ENCODE data around the gene KIF26A. TPM values are rescaled to one million over a fixed set of nuclear protein-coding genes. Genes with fewer than 3 reads are reported as not detected.

The KIF26A gene
- total and polyA plus RNA-seq, 2 of the 4 experiments (the other 2 are of a cell fraction): not detected

DNA sequence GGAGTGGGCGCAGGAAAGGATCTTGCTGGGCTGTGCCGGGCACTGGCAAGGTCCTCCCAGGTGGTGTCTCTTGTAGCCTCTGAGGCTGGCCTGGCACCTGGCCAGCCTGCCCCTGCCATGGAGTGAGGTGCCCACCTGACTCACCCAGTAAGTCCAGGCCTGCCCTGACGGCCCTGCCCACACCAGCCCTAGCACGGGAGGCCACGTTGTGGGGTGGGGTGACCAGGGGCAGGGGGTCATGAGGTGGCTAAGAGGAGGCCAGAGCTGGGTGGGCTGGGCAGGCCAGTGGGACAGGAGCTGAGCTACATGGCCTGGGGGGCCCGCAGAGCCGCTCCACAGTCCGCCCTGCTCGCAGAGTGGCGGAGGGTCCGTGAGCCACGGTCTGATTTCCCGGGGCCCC is 45.4 kb downstream of the KIF26A start:
- no peak overlapping the region for H2BK120ac ChIP-seq (ENCODE audit: low read depth, low read length)
- H3K9ac ChIP-seq (ENCODE audit: low read depth, low read length): no peak overlapping the region
- H3K27ac ChIP-seq (ENCODE audit: insufficient read depth, low read length): no peak overlapping the region
- POLR2A ChIA-PET (ENCODE audit: unreplicated experiment): no interaction called here
- no peak overlapping the region for H2BK20ac ChIP-seq (ENCODE audit: low read depth, low read length)
- no peak for ATAC-seq (ENCODE audit: low read depth)
- no peak overlapping the region for H3K4me3 ChIP-seq (ENCODE audit: insufficient read depth, low read depth, low read length)
- no peak overlapping the region for H3K4me2 ChIP-seq (ENCODE audit: low read depth, low read length)
- no peak overlapping the region for H4K5ac ChIP-seq (ENCODE audit: low read depth, low read length)
- no TSS peak for BruUV-seq (replicated peaks)
- no peak for TF ChIP-seq FOS (IDR thresholded peaks at IDR 0.05; ENCODE audit: low read depth, low read length)
- no peak overlapping the region for H3K23ac ChIP-seq (ENCODE audit: low read depth, low read length)
- H2AK5ac ChIP-seq (ENCODE audit: low read depth, low read length): no peak overlapping the region
- 70% methylated on average over 4 of the region's 13 CpGs; no CpG with 5 or more reads in 1 of the 2 experiments for WGBS, 2 experiments (ENCODE audit: extremely low coverage in 2 of 2, insufficient read length in 1 of 2)
- H2BK15ac ChIP-seq (ENCODE audit: low read depth, low read length): no peak overlapping the region
- no peak overlapping the region for H2BK5ac ChIP-seq (ENCODE audit: low read depth, low read length, poor library complexity, severe bottlenecking)
- no peaks in the 10 kb centered on the region for H3K9me1 ChIP-seq (ENCODE audit: insufficient read depth, low read length)
- no peaks in the 10 kb centered on the region for H4K20me1 ChIP-seq (ENCODE audit: insufficient read depth, low read length)
- no peak overlapping the region for H3K4ac ChIP-seq (ENCODE audit: low read depth, low read length)
- H3K18ac ChIP-seq (ENCODE audit: low read depth, low read length): no peak overlapping the region
- no peaks in the 10 kb centered on the region for H3K4me1 ChIP-seq (ENCODE audit: control insufficient read depth, insufficient read depth, low read length)
- H3K56ac ChIP-seq (ENCODE audit: extremely low read depth, insufficient read depth, low read length): no peak overlapping the region
- H2AK9ac ChIP-seq (replicated peaks; ENCODE audit: low read depth, low read length, poor library complexity): no peak overlapping the region
- H3K36me3 ChIP-seq (ENCODE audit: control insufficient read depth, insufficient read depth, low read length): no peaks in the 10 kb centered on the region
- DNase-seq: no peak
- H3K9me3 ChIP-seq (ENCODE audit: control insufficient read depth, insufficient read depth, low read length): peaks cover 9% of the 10 kb centered on the region; the same call in 1 of the 2 replicates
- no peak overlapping the region for H3K14ac ChIP-seq (replicated peaks; ENCODE audit: low read depth, low read length)
- no peaks in the 10 kb centered on the region for H3K27me3 ChIP-seq (ENCODE audit: control insufficient read depth, insufficient read depth, low read length)
- intact Hi-C loops (cut with micrococcal nuclease): no loop called here
- H4K8ac ChIP-seq (ENCODE audit: low read depth in 2 of 2, low read length in 2 of 2): no peak overlapping the region
- CTCF ChIA-PET: no interaction called here
- in situ Hi-C loops (cut with MboI; ENCODE audit: low sequenced_read_pairs): no loop called here
- H2AFZ ChIP-seq (replicated peaks; ENCODE audit: low read length, poor library complexity): no peak overlapping the region
- no peaks in the 10 kb centered on the region for H3K79me1 ChIP-seq (ENCODE audit: low read depth in 1 of 2, low read length in 2 of 2)
- no peak overlapping the region for H4K91ac ChIP-seq (ENCODE audit: insufficient read depth, low read depth, low read length)
- dilution Hi-C loops (cut with HindIII; ENCODE audit: low sequenced_read_pairs, unreplicated experiment): no loop called here

Data from IMR-90 (cell line).